ENCODE data around the gene RNF150.

DNA sequence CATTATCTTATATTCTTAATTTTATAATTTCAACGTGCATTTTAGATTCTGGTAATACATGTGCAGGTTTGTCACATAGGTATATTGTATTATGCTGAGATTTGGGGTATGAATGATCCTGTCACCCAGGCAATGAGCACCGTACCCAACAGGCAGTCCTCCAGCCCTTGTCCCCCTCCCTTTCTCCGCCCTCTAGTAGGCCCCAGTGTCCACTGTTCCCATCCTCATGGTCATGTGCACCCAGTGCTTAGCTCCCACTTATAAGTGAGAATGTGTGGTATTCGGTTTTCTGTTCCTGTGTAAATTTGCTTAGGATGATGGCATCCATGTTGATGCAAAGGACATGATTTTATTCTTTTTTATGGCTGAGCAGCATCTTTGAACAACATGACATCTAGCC lies 70.6 kb downstream of the RNF150 start:
- no peak for TF ChIP-seq POLR2A (IDR thresholded peaks at IDR 0.05; ENCODE audit: low read depth)
- TF ChIP-seq, protein P1, sequence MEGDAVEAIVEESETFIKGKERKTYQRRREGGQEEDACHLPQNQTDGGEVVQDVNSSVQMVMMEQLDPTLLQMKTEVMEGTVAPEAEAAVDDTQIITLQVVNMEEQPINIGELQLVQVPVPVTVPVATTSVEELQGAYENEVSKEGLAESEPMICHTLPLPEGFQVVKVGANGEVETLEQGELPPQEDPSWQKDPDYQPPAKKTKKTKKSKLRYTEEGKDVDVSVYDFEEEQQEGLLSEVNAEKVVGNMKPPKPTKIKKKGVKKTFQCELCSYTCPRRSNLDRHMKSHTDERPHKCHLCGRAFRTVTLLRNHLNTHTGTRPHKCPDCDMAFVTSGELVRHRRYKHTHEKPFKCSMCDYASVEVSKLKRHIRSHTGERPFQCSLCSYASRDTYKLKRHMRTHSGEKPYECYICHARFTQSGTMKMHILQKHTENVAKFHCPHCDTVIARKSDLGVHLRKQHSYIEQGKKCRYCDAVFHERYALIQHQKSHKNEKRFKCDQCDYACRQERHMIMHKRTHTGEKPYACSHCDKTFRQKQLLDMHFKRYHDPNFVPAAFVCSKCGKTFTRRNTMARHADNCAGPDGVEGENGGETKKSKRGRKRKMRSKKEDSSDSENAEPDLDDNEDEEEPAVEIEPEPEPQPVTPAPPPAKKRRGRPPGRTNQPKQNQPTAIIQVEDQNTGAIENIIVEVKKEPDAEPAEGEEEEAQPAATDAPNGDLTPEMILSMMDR (IDR thresholded peaks at IDR 0.05), result no peak
